Measurements from ENCODE around the gene ANTXRL.
A peak's percentile ranks its signal among the peaks of the same experiment; 100 is the strongest.

DNA sequence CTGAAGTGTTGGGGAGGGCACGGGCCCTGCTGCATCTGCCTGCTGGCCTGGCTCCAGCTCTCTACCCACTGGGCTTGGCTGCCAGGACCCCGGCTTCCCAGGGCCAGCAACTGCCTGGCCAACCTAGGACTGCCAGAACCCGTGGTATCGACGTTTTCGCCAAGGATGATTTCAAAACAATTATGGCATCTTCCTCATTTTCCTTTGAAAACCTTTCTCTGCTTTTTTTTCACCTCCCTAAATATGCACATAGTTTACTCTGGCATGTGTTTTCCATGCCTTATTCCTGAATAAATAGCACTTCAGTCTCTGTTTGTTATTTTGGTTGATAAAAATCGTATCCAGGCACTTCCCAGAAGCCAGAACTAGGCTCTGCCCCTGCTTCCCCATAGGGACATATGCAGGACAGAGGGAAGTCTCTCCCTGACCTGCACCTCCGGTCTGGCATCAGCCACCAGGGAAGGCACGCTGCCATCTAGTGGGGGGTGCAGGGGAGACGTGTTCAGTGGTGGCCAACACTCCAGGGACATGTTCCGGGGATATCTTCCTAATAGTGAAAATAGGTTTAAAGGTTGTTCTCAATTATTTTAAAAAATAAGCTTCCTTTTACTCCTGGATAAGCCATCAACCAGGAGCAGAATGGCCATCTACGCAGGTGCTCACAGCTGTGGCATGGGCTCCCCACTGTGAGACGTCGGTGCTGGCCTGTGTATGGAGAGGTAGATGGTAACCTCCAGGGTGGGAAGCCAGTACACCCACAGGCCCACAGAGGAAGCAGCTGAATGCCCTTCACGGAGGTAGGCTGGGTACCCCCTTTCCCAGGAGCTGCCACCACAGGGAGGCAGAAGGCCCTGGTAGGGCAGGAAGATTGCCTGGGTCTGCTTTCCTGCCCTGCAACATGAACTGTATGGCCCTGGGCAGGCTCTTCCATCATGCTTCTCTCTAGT lies 30.7 kb upstream of the ANTXRL start:
- peak; percentile 71 for TF ChIP-seq CTCF (IDR thresholded peaks at IDR 0.05; ENCODE audit: insufficient read depth, low read length)
- no peak for TF ChIP-seq POLR2AphosphoS5 (IDR thresholded peaks at IDR 0.05; ENCODE audit: low read depth)
- TF ChIP-seq, protein P1, sequence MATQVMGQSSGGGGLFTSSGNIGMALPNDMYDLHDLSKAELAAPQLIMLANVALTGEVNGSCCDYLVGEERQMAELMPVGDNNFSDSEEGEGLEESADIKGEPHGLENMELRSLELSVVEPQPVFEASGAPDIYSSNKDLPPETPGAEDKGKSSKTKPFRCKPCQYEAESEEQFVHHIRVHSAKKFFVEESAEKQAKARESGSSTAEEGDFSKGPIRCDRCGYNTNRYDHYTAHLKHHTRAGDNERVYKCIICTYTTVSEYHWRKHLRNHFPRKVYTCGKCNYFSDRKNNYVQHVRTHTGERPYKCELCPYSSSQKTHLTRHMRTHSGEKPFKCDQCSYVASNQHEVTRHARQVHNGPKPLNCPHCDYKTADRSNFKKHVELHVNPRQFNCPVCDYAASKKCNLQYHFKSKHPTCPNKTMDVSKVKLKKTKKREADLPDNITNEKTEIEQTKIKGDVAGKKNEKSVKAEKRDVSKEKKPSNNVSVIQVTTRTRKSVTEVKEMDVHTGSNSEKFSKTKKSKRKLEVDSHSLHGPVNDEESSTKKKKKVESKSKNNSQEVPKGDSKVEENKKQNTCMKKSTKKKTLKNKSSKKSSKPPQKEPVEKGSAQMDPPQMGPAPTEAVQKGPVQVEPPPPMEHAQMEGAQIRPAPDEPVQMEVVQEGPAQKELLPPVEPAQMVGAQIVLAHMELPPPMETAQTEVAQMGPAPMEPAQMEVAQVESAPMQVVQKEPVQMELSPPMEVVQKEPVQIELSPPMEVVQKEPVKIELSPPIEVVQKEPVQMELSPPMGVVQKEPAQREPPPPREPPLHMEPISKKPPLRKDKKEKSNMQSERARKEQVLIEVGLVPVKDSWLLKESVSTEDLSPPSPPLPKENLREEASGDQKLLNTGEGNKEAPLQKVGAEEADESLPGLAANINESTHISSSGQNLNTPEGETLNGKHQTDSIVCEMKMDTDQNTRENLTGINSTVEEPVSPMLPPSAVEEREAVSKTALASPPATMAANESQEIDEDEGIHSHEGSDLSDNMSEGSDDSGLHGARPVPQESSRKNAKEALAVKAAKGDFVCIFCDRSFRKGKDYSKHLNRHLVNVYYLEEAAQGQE (IDR thresholded peaks at IDR 0.05; ENCODE audit: insufficient replicate concordance, low read depth) = no peak
- no peak for TF ChIP-seq GABPA (IDR thresholded peaks at IDR 0.05; ENCODE audit: low read depth)

Measured in HL-60 (cell line).